Thymus (tissue), 11 donors: ENCODE data around the gene USP12. TPM values are rescaled to one million over a fixed set of nuclear protein-coding genes. Genes with fewer than 3 reads are reported as not detected.

Experiments used
- DNase-seq, 9 donors: peaks; one replicate each; pipeline ENCODE4 v3.0.0-alpha.2; 2013; ENCODE audit warnings: low spot score in 9 of 9, low read depth in 6 of 9, missing footprints in 1 of 9
- H3K27ac ChIP-seq, 2 donors: one replicate each; pipeline ENCODE4 v1.5.1; 2013; ENCODE audit warnings: control low read depth in 1 of 2, low read depth in 1 of 2, low read length in 1 of 2, mild to moderate bottlenecking in 1 of 2, moderate library complexity in 1 of 2
- H3K27me3 ChIP-seq, 2 donors: one replicate each; pipeline ENCODE4 v1.5.1; 2013; ENCODE audit warnings: low read length in 1 of 2; ENCODE audit not compliant: control insufficient read depth in 2 of 2, insufficient read depth in 1 of 2
- H3K36me3 ChIP-seq, 2 donors: one replicate each; pipeline ENCODE4 v1.5.1; 2013; ENCODE audit warnings: low read length in 1 of 2, mild to moderate bottlenecking in 1 of 2, moderate library complexity in 1 of 2; ENCODE audit not compliant: control insufficient read depth in 2 of 2, insufficient read depth in 2 of 2
- H3K4me1 ChIP-seq, 2 donors: one replicate each; pipeline ENCODE4 v1.5.1; 2013; ENCODE audit warnings: low read length in 2 of 2; ENCODE audit not compliant: control insufficient read depth in 2 of 2, insufficient read depth in 2 of 2
- H3K4me3 ChIP-seq, 2 donors: one replicate each; pipeline ENCODE4 v1.5.1; 2013; ENCODE audit warnings: low read length in 2 of 2, control low read depth in 1 of 2, mild to moderate bottlenecking in 1 of 2
- H3K9me3 ChIP-seq, 2 donors: one replicate each; pipeline ENCODE4 v1.5.1; 2013; ENCODE audit warnings: low read length in 1 of 2, mild to moderate bottlenecking in 1 of 2; ENCODE audit not compliant: control insufficient read depth in 2 of 2, insufficient read depth in 1 of 2
- WGBS: extraction: QIAGEN DNeasy Blood & Tissue Kit; methylation state at CpG from one replicate; pipeline ENCODE4 v1.1.7; 2013; 5-methylcytosine and 5-hydroxymethylcytosine counted together
- polyA plus RNA-seq: library from polyadenylated mRNA; stranded (reverse); fragments of 200-250 nt; gene quantifications from one replicate; pipeline ENCODE4 v1.2.3, GENCODE V29; 2013
- total RNA-seq: library from RNA; stranded (reverse); fragments of 120-200 nt; gene quantifications from one replicate; pipeline ENCODE4 v1.2.4, GENCODE V29; 2013
- donor health status: healthy.

The USP12 gene
- total and polyA plus RNA-seq, 2 donors = 11.9 to 14.6 TPM

DNA sequence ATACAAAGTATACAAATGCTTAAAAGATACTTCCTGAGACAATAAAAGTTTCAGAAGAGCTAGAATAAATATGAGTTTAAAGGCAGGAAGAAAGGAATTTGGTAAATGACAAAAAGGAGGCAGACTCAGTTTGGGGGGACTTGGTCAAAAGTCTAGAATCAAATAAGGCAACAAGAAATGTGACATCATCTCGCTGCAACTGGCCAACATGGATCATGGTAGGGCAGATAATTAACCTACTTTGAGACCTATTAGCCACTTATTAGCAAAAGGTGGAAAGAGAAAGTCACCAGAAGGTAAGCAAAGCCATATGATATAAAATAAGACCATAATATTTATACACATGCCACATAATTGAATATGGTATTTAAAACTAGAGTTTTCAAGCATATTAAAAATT lies 5.3 kb downstream of the USP12 start:
- DNase-seq = no peak

DNA sequence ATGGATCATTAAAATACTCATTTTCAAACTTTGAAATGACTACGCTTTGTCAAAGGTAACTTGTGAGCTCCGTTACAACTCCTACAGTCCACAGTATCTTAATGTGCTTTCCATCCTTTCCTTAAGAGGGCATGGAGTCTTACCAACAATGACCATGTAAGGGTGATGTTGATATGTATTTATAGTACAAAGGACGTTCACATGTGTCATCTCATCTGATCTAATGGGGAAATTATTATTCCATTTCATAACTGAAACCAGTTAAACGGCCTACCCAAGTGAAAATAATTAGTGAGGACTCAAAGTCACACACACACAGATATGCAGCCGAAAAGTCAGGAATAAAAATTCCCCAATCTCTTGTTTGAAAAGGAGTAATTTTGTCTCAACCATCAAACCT lies 9.6 kb downstream of the USP12 start:
- H3K4me1 ChIP-seq = no peaks in the 10 kb centered on the region

More for the DNA sequence above, 5.3 kb downstream of the USP12 start:
- 98% methylated on average over 1 of the region's 1 CpG for WGBS
- Histone ChIP-seq H3K27me3 (no peaks in the 10 kb centered on the region), H3K4me1 (peaks cover 0 to 6% of the 10 kb centered on the region in 2 donors), H3K27ac (no peak overlapping the region), H3K9me3 (no peaks in the 10 kb centered on the region), H3K4me3 (no peak overlapping the region), H3K36me3 (no peaks in the 10 kb centered on the region)

GRCh38 chr13:27161423-27161822 lies 10.2 kb downstream of the USP12 start:
- DNase-seq = no peak
- Histone ChIP-seq H3K4me1 (no peaks in the 10 kb centered on the region), H3K9me3 (no peaks in the 10 kb centered on the region), H3K27ac (no peak overlapping the region), H3K27me3 (no peaks in the 10 kb centered on the region), H3K36me3 (no peaks in the 10 kb centered on the region), H3K4me3 (no peak overlapping the region)
- 91% methylated on average over 2 of the region's 2 CpGs for WGBS

More for the DNA sequence above, 9.6 kb downstream of the USP12 start:
- no peak for DNase-seq
- no peaks in the 10 kb centered on the region for H3K9me3 ChIP-seq
- 95% methylated on average over 5 of the region's 5 CpGs for WGBS
- H3K27ac ChIP-seq = no peak overlapping the region
- H3K27me3 ChIP-seq = no peaks in the 10 kb centered on the region
- H3K4me3 ChIP-seq = no peak overlapping the region
- H3K36me3 ChIP-seq = no peaks in the 10 kb centered on the region

GRCh38 chr13:27160657-27161295 lies 10.8 kb downstream of the USP12 start:
- DNase-seq = no peak
- no peaks in the 10 kb centered on the region for H3K4me1 ChIP-seq
- WGBS = 96% methylated on average over 9 of the region's 9 CpGs
- no peaks in the 10 kb centered on the region for H3K27me3 ChIP-seq
- no peak overlapping the region for H3K4me3 ChIP-seq
- no peaks in the 10 kb centered on the region for H3K9me3 ChIP-seq
- H3K27ac ChIP-seq = no peak overlapping the region
- no peaks in the 10 kb centered on the region for H3K36me3 ChIP-seq

DNA sequence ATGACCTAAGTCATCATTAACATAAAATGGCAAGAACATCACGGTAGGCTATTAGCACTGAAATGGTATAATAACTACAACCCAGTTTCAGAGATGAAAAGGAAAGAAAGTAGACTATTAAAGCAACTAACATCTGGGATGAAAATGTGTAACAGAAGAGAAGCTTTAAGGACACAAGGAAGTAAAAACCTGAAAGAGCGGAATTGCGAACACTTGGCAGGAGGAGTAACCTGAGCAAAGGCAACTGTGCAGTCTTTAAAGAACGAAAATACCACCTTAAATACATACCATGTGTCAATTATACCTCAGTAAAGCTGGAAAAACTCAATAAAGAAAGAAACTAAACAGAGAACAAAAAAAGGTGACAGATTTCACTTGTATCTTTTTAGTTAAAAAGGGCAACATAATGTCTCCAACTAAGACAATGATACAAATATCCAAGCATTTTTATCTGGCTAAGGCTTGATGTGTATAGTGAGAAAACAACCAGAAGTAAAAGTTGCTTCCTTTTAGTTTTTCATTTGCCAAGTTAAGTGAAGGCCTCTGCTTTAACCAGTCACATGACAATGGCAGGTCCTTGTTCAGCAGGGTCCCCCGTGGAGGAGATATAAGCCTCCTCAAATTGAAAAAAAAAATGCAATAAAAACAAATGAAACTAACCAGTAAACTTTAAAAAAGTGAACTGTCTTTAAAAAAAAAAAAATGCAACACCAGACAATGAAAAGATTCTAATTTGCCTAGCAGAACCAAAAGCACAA lies 11.6 kb downstream of the USP12 start:
- Histone ChIP-seq H3K4me3 (no peak overlapping the region), H3K27ac (no peak overlapping the region), H3K36me3 (no peaks in the 10 kb centered on the region), H3K27me3 (no peaks in the 10 kb centered on the region), H3K9me3 (no peaks in the 10 kb centered on the region), H3K4me1 (no peaks in the 10 kb centered on the region)
- WGBS = 87% methylated on average over 5 of the region's 5 CpGs
- no peak for DNase-seq

- no peak for DNase-seq
- no peaks in the 10 kb centered on the region for H3K27me3 ChIP-seq
- H3K9me3 ChIP-seq = no peaks in the 10 kb centered on the region
- H3K27ac ChIP-seq = no peak overlapping the region
- H3K36me3 ChIP-seq = no peaks in the 10 kb centered on the region
- no peak overlapping the region for H3K4me3 ChIP-seq
- 98% methylated on average over 5 of the region's 5 CpGs for WGBS
- no peaks in the 10 kb centered on the region for H3K4me1 ChIP-seq
Observed at GRCh38 chr13:27158335-27158734, 13.3 kb downstream of the USP12 start.

GRCh38 chr13:27151798-27152599 lies 19.6 kb downstream of the USP12 start:
- Histone ChIP-seq H3K36me3 (no peaks in the 10 kb centered on the region), H3K4me1 (no peaks in the 10 kb centered on the region), H3K4me3 (no peak overlapping the region), H3K9me3 (no peaks in the 10 kb centered on the region), H3K27ac (no peak overlapping the region), H3K27me3 (no peaks in the 10 kb centered on the region)
- DNase-seq = no peak
- WGBS = 73% methylated on average over 4 of the region's 4 CpGs

DNA sequence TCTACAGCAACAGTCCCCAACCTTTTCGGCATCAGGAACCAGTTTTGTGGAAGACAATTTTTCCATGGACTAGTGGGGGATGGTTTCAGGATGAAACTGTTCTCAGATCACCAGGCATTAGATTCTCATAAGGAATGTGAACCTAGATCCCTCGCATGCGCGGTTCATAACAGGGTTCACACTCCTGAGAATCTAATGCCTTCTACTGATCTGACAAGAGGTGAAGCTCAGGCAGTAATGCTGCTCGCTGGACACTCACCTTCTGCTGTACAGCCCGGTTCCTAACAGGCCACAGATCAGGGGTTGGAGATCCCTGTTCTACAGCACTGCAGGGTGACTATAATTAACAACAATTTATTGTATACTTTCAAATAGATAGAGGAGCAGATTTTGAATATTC lies 21.9 kb downstream of the USP12 start:
- H3K9me3 ChIP-seq = no peaks in the 10 kb centered on the region
- no peaks in the 10 kb centered on the region for H3K27me3 ChIP-seq
- no peak overlapping the region for H3K4me3 ChIP-seq
- H3K27ac ChIP-seq = no peak overlapping the region
- H3K4me1 ChIP-seq = no peaks in the 10 kb centered on the region
- H3K36me3 ChIP-seq = no peaks in the 10 kb centered on the region
- DNase-seq = no peak
- WGBS = 97% methylated on average over 6 of the region's 6 CpGs

DNA sequence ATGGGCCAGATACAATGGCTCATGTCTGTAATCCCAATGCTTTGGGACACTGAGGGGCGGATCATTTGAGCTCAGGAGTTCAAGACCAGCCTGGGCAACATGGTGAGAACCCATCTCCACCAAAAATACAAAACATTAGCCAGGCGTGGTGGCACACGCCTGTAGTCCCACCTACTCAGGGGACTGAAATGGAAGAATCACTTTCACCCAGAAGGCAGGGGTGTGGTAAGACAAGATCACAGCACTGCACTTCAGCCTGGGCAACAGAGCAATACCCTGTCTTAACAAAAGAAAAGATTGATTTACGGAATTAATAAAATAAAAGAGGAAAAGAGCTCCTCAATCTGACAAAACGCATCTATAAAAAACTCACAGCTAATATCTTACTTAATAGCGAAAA lies 22.7 kb downstream of the USP12 start:
- Histone ChIP-seq H3K9me3 (no peaks in the 10 kb centered on the region), H3K27ac (no peak overlapping the region), H3K4me3 (no peak overlapping the region), H3K27me3 (no peaks in the 10 kb centered on the region), H3K4me1 (no peaks in the 10 kb centered on the region), H3K36me3 (no peaks in the 10 kb centered on the region)
- 97% methylated on average over 6 of the region's 6 CpGs for WGBS
- DNase-seq = no peak
